HG03025 (cell line): Measurements from ENCODE around the gene UQCRC1.

Source experiments
- ATAC-seq: cut with Tn5 transposase; IDR thresholded peaks from one replicate; pipeline ENCODE4 v1.9.1; 2021; ENCODE audit warnings: mild to moderate bottlenecking, moderate library complexity; ENCODE audit not compliant: unreplicated experiment, low FRiP score

UQCRC1 gene

DNA sequence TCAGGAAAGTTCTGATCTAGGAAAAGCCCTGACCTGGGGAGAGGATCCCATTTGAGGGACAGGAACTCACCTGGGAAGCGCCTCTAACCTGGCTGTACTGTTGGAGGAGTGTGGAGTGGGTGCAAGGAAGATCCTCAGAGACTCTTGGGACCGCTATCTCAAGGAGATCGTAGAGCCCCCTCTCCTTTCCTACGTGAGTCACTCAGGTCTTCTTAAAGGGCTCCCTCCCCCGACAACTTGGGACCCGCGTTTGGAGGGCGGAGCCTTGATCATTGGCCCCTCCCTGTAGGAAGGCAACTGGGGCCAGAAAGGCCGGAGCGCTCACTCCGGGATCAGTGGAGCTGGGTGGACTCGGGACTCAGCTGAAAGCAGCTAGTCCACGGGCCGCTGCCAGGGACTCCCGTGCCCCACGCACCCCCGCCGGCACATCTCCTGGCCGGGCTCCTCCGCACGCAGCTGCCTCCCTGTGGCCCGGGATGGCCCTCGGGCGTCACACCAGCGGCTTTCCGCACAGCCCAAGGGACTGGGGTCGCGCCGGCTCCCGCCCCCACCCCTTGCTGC is 25.3 kb upstream of the UQCRC1 start:
- peak; percentile 23 for ATAC-seq

DNA sequence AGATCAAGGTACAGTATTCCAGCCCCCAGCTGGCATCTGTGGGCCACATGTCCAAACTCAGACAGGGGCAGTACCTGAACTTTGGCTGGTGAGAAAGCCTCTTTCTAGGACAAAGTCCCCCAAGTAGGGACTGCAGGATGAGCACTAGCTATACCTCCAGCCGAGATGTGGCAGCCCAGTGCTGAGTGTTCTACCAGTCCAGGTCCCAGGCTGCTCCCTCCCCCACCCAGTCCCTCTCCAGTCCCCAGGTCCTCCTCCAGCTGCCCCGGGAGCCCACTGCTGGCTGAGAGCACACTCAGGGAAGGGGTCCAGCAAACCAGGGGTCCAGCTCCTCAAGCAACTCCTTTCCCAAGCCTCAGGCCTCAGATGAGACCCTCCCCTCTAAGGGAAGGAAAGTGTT is 24.3 kb upstream of the UQCRC1 start:
- ATAC-seq, result no peak

DNA sequence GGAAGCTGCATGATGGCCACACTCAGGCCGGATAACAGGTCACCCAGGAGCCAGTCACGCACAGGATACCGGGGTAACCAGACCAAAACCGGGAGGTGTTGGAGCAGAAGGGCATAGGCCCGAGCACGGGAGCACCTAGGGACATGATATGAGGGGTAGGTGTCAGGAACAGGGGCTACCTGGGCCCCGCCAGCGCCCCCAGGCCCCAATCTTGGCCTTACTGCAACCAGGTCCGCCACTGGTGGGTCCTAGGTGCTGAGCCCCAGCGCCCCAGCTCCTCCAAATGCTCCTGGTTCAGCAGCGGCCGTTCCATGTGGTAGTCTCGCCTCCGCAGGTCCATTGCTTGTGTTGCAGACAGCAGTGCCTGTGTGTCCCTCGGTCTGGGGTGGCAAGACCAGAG is 23.8 kb upstream of the UQCRC1 start:
- no peak for ATAC-seq

DNA sequence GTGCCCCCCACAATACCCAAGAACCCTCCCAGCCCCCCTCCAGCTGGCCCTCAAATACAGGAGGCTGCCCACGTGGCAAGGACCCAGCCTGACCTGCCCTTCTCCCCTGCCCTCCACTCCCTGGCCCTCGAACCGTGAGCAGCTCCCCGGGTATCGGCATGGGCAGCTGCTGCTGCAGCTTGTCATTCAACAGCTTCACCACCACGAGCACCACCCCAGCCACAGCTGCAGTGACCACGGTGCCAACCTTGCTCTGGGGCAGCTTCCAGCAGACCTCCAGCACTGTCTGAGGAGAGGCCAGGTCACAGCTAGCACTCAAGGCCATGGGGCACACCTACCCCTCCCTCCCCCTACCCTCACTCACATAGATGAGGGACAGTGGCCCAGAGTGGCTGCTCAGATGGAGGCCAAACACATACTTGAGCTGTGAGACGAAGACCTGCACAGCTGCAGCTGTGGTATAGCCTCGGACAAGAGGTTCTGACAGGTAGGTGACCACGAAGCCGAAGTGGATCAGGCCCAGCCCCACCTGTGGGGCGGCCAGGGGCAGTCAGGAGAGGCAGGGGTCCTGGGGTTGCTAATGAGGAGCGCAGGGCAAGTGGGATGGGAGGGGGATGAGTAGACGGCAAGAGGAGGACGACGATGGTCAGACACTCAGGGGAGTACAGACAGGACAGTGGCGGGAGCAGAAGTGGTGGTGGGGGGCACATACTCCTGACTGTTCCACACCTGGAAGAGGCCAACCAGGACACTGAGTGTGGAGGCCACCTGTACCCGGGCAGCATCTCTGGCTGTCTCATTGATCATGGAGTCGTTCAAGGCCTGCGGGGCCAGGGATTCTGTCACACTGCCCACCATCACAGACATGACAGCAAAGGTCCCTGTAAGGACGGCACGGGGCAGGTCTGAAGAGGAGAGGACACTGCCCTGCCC is 22.3 kb upstream of the UQCRC1 start:
- no peak for ATAC-seq

DNA sequence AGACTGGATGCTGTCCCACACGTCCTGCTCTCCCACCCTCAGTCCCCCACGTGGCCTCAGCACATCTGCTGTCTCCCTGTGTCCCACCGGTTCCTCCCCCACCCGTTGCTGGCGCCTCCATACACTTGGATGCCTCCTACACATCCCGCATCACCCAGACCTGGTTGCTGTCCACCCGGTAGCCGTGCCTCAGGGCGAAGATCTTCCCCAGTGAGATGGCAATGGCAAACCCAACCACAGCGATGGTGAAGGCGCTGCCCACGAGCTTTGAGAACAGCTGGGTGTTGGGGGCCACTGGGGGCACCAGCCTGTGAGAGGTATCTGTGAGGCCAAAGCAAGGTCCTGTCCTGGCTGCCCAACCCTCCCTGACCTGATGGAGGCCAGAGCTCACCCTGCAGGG is 21.4 kb upstream of the UQCRC1 start:
- no peak for ATAC-seq

DNA sequence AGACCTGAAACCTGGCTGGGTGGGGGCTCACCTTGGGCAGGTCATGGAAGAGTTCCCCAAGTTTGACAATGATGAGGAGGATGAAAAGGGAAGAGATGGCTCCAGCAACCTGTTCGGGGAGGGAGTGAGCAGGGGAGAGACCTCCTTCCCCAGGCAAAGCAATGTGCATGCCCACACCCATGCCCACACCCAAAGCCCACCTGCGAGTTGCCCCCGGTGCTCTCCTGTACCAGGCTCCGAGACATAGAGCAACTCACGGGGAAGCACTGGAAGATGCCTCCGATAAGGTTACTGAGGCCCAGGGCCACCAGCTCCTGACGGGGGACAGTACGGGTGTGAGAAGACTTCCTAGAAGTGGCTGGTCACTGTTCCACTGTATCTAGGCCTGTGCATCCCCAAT is 21.0 kb upstream of the UQCRC1 start:
- no peak for ATAC-seq

DNA sequence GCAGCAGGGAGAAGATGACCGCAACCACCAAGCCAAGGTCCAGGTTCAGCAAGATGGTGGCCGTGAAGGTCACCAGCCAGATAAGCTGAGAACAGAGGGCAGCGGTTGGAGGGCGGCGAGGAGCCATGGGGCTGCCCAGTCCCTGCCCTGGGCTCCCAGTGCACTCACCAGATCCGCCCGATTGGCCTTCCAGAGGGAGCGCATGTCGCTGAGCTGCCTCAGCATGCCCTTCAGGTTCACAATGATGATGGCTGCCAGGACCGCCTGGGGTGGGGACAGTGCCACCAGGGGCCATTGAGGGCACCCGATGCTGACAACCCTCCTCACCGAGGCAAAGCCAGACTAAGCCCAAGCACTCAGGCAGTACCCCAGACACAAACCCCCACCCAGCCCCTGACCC is 20.4 kb upstream of the UQCRC1 start:
- ATAC-seq, result no peak

DNA sequence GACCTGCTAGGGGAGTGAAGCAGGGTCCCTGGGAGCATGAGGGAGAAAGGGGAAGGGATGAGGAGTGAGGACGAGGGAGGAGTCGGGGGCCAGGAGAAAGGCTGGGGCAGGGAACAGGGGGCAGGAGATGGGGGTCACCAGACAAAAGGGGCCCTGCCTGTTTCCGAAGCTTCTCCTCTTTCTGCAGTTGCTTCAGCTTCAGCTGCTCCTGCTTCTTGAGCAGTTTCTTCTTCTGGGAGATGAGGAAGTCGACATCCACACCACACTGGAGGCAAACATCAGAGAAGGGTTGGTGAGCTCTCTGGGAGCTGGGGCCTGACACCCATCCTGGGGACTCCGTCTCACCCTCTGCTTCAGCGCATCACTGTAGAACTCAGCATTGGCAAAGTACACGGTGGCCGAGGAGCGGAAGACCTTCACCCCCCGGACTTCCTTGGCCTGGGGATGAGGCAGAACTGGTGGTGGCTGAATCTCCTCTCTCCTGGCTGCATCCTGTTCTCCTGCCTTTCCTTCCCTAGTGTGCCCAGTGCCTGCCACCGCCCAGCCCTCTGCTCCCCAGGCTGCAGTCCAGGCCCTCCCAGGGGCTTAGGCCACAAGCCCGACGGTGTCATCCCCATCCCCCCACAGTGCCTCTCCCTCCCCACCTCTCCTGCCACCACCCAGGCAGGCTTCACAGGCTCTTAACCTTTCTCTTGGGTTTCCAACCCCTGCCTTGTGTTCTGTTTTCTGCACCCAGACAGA is 19.0 kb upstream of the UQCRC1 start:
- no peak for ATAC-seq

DNA sequence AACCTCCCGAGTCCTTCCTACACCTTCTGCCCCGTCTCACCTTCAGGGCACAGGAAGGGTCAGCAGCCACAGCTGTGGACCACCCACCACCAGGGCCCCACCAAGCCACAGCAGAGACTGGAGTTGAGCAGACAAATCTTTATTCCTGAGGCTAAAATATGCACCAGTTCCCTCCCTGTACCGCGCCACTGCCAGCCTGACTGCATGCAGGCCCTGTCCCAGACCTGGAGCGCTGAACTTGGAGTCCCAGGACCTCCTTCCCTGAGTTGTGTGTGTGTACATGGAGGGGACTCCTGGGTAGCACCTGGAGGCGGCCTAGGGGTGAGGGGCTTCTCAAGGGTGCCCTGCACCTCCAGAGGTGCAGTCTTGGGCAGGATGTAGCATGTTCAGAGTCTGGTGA is 16.2 kb upstream of the UQCRC1 start:
- ATAC-seq, result no peak

DNA sequence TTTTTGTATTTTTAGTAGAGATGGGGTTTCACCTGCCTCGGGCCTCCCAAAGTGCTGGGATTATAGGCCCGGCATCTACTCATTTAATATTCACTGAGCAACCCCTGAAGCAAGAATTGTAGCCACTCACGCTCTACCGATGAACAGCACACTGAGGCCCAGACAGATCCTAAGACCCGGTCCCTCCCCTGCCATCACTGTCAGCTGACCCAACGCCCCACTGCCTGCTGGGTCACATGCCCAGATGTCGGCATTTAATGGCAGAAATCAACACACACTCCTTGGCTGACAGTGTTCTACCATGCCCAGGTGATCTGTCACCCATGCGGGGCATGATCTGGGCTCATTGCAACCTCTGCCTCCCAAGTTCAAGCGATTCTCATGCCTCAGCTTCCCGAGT is 15.3 kb upstream of the UQCRC1 start:
- ATAC-seq, result no peak

DNA sequence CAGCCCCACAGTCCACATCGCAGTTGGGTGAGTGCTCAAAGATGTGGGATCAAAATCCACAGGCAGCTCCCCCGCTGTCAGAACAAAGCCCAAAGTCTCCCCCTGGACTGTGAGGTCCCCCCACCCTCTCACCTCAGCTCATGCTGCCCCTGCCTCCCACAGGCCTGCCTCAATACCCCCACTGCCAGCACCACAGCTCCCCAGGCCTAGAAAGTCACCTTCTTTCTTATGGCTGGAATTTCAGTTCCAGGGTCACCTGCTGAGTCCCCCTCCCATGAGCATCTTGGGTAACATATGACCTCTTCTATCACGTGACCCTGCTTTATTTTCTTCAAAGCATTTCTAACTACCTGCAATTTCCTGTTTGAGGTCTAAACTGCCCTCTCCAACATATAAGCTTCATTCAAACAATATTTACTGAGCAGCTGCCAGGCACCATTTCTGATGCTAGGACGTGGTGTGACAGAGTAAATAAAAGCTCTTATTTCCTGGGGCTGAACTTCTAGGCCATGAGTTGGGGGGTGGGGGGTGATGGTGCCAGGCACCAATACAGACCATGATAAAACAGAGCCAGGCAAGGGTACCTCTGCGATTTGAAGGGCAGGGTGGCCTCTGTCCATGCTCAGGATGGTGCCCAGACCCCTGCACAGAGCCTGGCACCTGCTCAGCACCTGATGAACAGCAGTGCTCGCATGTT is 14.6 kb upstream of the UQCRC1 start:
- no peak for ATAC-seq

DNA sequence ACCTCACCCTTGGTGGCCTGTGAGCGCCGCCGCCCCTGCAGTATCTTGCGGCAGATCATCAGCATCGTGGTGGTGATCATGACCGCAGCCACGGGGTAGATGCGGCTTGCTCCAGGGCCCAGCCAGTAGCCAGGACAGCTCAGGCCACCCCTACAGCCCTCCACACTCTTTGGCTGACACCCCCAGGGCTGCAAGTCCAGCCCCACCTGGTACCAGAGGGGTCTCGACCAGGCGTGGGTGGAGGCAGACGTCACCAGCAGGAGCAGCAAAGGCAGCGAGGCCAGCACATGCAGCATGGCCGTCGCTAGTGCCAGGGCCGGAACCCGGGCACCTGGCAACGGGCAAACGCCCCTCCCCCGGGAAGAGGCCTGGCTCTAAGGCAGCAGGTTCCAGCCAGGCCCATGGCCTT is 12.0 kb upstream of the UQCRC1 start, which contains the start of gene TMEM89:
TMEM89 (minus strand) TSS at position 309 of the 409 bp plus-strand sequence; CDS start at position 296, 13 bp downstream.
- ATAC-seq, result no peak

DNA sequence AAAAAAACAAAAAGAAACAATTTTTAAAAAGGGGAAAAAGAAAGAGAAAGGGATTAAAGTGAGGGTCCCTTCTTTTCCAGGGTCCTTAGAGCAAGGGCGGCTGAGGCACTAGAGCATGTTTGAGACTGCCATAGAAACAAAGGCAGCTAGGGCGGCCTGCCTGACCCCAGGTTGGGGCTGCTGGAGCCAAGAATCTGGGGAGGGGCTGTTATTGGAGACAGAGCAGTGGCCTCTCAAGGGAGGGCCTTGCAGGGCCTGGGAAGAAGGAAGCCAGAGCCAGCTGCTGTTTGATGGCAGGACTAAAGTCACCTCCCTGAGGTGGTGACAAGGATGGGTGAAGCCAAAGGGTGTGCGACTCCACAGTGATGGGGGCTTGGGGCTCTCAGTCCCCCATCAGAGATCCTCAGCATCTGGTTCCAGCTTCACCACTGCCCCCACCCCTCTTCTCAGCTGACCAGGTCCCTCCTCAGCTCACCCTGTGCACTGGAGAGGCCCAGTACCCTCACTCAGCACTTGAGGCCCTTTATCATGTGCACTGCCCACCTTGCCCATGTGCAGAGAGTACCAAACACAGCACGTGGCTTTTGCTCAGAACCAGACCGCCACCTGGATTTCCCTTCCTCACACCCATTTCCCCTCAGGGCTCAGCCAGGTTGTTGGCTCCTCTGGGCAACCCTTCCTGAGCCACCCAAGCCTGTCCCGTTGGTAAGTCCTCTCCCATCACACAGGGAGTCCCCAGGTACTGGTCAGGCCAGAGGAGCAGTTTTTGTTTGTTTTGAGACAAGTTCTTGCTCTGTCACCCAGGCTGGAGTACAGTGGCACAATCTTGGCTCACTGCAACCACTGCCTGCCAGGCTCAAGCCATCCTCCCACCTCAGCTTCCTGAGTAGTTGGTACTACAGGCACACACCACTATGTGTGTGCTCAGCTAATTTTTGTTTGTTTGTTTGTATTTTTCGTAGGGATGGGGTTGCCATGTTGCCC is 10.4 kb upstream of the UQCRC1 start:
- no peak for ATAC-seq

DNA sequence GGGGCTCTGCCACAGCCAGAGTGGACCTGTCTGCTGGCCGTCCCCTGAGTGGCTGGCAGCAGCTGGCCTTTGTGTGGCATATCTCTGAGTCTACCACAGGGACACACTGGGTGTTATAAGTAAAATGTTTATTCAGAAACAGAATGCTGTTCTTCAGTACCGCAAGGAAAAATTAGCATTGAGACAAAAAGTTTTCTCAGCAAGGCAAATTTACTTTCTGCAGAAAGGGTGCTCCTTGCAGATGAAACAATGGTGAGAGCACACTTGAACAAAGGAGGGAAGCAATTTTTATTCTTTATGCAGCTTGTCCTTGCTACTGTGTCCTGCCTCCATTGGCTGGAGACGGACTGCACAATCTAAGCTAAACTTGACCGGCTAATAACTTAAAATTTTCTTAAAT is 8.1 kb upstream of the UQCRC1 start:
- ATAC-seq, result no peak

DNA sequence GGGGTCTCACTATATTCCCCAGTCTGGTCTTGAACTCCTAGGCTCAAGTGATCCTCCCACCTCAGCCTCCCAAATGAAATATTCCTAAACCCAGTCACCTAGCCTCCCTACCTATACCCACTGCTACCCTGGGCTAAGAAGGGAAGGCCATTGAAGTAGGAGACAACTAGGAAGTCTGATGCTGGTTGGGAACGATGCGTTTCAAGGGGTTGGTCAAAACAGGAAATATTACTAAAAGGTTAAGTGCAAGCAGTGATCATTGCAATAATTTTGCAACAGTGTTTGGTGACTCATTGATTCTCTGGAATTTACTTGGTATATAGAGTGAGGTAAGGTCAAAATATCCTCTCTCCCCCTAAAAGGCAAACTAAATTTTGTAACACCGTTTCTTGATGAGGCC is 4.6 kb upstream of the UQCRC1 start:
- no peak for ATAC-seq

DNA sequence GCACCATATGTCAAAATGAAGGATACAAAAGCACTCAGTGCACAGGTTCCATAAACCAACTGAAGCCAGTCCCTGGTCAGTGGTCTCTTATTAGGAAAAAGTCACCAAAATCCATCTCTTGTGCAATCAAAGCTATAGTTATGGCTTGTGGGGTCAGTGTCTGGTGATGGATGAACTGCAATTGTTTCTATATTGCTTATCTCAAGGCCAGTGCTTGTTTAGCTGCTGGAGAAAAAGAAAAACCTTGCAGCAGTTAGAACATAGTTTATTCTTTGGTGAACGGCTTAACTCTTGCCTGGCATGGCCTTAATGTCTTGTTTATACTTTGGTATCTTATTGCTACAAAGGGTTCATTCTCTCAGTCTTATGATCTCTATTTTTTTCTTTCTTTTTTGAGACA is 2.9 kb upstream of the UQCRC1 start:
- ATAC-seq, result no peak

DNA sequence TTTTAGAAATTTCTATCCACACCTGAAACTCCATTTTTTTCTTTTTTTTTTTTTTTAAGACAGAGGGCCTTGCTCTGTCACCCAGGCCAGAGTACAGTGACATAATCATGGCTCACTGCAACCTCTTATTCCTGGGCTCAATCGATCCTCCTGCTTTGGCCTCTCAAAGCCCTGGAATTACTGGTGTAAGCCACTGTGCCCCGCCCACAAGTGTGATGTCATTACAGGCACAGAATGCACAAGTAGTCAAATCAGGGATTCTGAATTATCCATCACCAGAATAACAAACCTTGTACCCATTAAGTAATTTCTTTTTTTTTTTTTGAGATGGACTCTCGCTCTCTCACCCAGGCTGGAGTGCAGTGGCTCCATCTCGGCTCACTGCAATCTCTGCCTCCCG is 1.9 kb downstream of the UQCRC1 start:
- ATAC-seq, result no peak

DNA sequence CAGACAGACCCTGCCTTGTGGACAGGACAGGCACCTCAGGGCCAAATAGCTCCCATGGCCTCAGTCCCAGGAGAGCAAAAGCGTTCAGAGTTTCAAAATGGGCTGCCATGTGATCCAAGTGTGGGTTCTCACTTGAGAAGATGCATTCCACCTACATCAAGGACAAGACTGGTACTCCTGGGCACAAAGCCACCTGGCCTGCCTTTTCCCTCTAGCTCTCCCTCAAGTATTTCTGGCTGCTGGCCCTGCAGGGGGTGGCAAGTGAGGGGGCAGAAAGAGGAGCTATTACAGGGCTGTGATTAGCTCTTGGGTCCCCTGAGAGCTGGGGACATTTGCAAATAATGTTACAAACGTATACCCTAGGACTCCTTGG is 7.8 kb downstream of the UQCRC1 start:
- no peak for ATAC-seq

DNA sequence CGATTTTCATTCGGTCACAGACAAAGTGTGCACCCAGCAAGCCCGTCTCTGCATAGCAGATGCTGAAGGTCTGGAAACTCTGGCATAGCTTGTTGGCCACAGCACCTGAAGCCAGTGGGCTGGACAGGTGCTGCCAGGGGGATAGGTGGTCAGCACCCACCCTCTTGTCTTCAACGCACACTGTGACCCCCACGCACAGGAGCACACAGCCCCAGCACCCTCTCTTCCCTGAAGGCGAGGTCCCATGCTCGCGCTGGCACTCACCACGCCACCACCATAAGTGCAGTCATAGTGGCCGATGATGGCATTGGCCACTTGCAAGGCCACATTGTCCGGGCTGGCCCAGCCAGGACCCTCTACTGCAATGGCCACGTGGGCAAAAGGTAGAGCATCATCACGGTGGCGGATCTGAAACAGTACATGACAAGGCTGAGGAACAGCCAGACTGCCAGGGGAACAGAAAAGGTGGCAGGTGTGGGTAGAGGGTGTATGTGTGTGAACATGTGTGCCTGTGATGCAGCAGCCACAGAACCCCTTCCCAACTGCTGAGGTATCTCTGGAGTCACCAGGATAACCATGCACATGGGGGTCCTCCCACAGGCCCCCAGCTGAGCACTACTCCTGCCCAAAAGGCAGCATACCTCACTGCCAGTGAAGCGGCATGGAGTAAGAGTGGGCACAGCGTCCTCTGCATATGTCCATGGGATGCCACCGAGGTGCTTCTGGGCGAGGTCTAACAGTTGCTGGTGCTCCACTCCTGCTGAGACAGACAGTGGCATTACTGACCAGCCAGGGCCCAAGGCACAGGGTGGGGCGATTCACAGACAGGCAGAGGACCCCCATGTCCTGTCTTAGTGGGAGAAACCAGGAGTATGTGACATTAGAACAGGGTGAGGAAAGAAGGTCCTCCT is 8.5 kb downstream of the UQCRC1 start:
- ATAC-seq, result no peak
